Measurements from ENCODE around the gene ARID5B.

Gene ARID5B

GRCh38 chr10:61899997-61900828 is 1.3 kb upstream of the ARID5B start (continued):
- TF ChIP-seq, protein P1, sequence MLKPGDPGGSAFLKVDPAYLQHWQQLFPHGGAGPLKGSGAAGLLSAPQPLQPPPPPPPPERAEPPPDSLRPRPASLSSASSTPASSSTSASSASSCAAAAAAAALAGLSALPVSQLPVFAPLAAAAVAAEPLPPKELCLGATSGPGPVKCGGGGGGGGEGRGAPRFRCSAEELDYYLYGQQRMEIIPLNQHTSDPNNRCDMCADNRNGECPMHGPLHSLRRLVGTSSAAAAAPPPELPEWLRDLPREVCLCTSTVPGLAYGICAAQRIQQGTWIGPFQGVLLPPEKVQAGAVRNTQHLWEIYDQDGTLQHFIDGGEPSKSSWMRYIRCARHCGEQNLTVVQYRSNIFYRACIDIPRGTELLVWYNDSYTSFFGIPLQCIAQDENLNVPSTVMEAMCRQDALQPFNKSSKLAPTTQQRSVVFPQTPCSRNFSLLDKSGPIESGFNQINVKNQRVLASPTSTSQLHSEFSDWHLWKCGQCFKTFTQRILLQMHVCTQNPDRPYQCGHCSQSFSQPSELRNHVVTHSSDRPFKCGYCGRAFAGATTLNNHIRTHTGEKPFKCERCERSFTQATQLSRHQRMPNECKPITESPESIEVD (tag by site-specific recombination; IDR thresholded peaks at IDR 0.05), result peak; percentile 85
- TF ChIP-seq ZNF2 (tag by site-specific recombination; IDR thresholded peaks at IDR 0.05) (no peak; the same call in 1 of the 2 replicates), ZNF292 (tag by site-specific recombination; IDR thresholded peaks at IDR 0.05; ENCODE audit: borderline replicate concordance, low read depth) (no peak), ZNF121 (tag by site-specific recombination; IDR thresholded peaks at IDR 0.05) (no peak), BCL11A (tag by site-specific recombination; IDR thresholded peaks at IDR 0.05; ENCODE audit: low read depth) (0 out of 2 replicates have a peak, but pooled peaks have one; percentile 20), ZNF549 (tag by site-specific recombination; IDR thresholded peaks at IDR 0.05) (no peak), ZNF426 (tag by site-specific recombination; IDR thresholded peaks at IDR 0.05) (no peak), HOXD13 (CRISPR knock-in tag; IDR thresholded peaks at IDR 0.05; ENCODE audit: borderline replicate concordance) (no peak), ZNF239 (tag by site-specific recombination; IDR thresholded peaks at IDR 0.05) (no peak; the same call in 1 of the 2 replicates), BCL11B (tag by site-specific recombination; IDR thresholded peaks at IDR 0.05; ENCODE audit: low read depth) (peak; percentile 54; the same call in 1 of the 2 replicates), ZNF350 (tag by site-specific recombination; IDR thresholded peaks at IDR 0.05) (no peak), ZNF501 (tag by site-specific recombination; IDR thresholded peaks at IDR 0.05) (no peak; the same call in 1 of the 2 replicates), ZFP41 (tag by site-specific recombination; IDR thresholded peaks at IDR 0.05; ENCODE audit: borderline replicate concordance) (no peak), ZNF830 (tag by site-specific recombination; IDR thresholded peaks at IDR 0.05; ENCODE audit: low read depth) (no peak), ZNF433 (tag by site-specific recombination; IDR thresholded peaks at IDR 0.05; ENCODE audit: low read depth) (no peak), ZNF366 (tag by site-specific recombination; conservative IDR thresholded peaks at IDR 0.05) (peak; percentile 77; the same call in 1 of the 2 replicates), IKZF3 (tag by site-specific recombination; IDR thresholded peaks at IDR 0.05) (peak; percentile 99), ZNF521 (tag by site-specific recombination; IDR thresholded peaks at IDR 0.05) (no peak), ZNF600 (tag by site-specific recombination; IDR thresholded peaks at IDR 0.05) (peak; percentile 97), ZNF19 (tag by site-specific recombination; IDR thresholded peaks at IDR 0.05; ENCODE audit: low read depth) (no peak), ZNF169 (tag by site-specific recombination; IDR thresholded peaks at IDR 0.05) (no peak), ZNF140 (tag by site-specific recombination; IDR thresholded peaks at IDR 0.05) (no peak), ZBTB49 (tag by site-specific recombination; IDR thresholded peaks at IDR 0.05; ENCODE audit: low read depth) (no peak), ZNF280C (tag by site-specific recombination; IDR thresholded peaks at IDR 0.05) (no peak)
- TF ChIP-seq, protein P2, sequence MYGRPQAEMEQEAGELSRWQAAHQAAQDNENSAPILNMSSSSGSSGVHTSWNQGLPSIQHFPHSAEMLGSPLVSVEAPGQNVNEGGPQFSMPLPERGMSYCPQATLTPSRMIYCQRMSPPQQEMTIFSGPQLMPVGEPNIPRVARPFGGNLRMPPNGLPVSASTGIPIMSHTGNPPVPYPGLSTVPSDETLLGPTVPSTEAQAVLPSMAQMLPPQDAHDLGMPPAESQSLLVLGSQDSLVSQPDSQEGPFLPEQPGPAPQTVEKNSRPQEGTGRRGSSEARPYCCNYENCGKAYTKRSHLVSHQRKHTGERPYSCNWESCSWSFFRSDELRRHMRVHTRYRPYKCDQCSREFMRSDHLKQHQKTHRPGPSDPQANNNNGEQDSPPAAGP (tag by site-specific recombination; IDR thresholded peaks at IDR 0.05), result no peak
- TF ChIP-seq, protein P3, sequence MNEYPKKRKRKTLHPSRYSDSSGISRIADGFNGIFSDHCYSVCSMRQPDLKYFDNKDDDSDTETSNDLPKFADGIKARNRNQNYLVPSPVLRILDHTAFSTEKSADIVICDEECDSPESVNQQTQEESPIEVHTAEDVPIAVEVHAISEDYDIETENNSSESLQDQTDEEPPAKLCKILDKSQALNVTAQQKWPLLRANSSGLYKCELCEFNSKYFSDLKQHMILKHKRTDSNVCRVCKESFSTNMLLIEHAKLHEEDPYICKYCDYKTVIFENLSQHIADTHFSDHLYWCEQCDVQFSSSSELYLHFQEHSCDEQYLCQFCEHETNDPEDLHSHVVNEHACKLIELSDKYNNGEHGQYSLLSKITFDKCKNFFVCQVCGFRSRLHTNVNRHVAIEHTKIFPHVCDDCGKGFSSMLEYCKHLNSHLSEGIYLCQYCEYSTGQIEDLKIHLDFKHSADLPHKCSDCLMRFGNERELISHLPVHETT (tag by site-specific recombination; IDR thresholded peaks at IDR 0.05), result peak; percentile 60; the same call in 1 of the 2 replicates
- TF ChIP-seq, protein P4, sequence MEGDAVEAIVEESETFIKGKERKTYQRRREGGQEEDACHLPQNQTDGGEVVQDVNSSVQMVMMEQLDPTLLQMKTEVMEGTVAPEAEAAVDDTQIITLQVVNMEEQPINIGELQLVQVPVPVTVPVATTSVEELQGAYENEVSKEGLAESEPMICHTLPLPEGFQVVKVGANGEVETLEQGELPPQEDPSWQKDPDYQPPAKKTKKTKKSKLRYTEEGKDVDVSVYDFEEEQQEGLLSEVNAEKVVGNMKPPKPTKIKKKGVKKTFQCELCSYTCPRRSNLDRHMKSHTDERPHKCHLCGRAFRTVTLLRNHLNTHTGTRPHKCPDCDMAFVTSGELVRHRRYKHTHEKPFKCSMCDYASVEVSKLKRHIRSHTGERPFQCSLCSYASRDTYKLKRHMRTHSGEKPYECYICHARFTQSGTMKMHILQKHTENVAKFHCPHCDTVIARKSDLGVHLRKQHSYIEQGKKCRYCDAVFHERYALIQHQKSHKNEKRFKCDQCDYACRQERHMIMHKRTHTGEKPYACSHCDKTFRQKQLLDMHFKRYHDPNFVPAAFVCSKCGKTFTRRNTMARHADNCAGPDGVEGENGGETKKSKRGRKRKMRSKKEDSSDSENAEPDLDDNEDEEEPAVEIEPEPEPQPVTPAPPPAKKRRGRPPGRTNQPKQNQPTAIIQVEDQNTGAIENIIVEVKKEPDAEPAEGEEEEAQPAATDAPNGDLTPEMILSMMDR (tag by site-specific recombination; IDR thresholded peaks at IDR 0.05), result no peak

Measured in HEK293 (cell line).